NCI-H82 treated with DMSO at 0.1 percent for 48 hours (cell line): ENCODE measurements around the gene KRT74.

Experiments used
- DNase-seq: peaks from one replicate; lab custom pipeline; 2025; ENCODE audit not compliant: unreplicated experiment; lab: John Stamatoyannopoulos, UW

The KRT74 gene

DNA sequence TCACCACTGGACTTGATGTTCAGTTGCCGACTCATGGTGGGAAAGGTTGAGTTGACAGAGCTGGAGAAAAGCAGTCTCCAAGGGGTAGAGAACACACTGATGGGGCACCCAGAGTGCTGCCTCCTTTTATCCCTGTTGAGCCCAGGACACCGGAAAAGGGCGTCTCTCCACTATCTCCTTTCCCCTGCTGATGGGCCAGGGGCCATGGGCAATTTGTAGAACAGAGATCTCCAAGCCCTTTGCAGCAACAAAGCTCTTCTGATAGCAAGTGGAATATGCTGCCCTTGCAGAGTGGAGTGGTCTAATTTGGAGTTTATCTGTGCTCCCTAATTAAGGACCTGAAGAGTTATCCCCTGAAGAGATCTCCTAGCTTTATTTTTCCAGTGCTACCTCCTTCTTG, at the start of gene KRT74:
KRT74 (minus strand) TSS at position 101 of the 400 bp plus-strand sequence; CDS start at position 35, 66 bp downstream.
- DNase-seq, result no peak

DNA sequence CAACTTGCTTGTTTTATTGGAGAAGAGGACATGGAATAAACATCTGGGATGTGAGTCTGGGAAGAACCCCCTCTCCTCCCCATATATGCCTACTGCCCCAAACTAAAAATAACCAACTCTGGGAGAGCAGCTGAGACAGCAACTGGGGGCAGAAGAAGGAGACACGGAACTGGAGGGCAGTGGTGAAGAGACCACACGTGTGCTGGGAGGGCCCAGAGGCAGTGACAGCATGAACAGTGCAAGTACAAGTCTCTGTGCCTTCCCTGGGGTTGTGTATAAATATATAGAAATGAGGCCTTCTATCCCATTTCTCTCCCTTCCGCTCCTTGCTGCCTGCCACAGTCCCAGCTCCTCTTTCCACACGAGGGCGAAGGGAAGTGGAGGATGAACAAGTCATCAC, 48.7 kb upstream of the KRT74 start:
- DNase-seq, result no peak

DNA sequence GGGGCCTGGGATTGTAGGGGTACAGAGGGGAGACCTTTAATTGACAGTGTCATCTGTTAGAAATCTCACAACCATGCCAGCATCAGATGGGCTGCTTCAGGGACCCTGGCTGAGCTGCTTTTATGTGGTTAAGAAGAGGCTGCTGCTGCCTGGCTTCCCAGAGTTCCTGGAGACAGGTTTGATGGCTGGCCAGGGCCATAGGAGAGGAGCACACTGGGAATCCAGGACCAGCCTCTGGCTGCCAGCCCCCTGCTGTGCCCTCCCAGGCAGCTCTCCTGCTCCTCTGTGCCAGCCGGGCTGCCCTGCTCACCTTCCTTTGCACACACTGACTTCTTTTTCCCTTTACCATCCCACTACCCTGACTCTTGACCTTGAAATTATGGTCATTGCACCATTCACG, 45.2 kb upstream of the KRT74 start:
- no peak for DNase-seq

DNA sequence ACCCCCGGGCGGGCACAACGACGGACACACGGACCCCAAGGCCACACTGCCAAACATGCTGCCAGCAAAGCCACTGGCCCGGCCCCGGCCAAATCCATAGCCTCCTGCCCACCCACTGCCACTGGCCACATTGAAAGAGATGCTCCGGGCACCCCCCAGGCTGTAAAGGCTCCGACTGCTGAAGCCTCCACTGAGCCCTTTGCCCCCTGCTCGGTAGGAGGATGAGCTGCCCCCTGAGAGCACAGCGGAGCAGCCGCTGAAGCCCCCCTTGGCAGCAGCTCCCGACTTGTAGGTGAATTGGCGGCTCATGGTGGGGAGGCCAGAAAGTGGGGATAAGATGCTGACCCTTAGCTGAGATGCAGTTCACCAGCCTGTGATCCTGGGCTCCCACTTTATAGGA, 44.6 kb upstream of the KRT74 start, which contains the start of gene KRT73:
KRT73 (minus strand) TSS at position 344 of the 400 bp plus-strand sequence; CDS start at position 309, 35 bp downstream.
- no peak for DNase-seq

DNA sequence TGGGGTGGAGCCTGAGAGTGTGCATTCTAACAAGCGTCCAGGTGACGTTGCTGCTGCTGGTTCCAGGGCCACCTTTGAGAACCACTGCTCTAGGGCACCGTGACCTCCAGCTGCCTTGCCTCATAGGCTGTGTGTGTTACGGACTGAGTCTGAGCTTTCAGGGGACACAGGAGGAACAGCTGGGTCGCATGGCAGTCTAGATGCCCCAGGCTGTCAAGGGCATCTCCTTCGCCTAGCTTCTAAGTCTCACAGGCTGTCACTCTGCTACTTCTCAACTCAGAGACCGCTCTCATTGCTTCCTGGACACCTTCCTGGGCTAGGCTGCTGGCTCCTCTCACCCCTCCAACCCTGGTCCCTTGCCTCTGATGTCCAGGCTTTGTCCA, 43.8 kb upstream of the KRT74 start:
- DNase-seq, result no peak

DNA sequence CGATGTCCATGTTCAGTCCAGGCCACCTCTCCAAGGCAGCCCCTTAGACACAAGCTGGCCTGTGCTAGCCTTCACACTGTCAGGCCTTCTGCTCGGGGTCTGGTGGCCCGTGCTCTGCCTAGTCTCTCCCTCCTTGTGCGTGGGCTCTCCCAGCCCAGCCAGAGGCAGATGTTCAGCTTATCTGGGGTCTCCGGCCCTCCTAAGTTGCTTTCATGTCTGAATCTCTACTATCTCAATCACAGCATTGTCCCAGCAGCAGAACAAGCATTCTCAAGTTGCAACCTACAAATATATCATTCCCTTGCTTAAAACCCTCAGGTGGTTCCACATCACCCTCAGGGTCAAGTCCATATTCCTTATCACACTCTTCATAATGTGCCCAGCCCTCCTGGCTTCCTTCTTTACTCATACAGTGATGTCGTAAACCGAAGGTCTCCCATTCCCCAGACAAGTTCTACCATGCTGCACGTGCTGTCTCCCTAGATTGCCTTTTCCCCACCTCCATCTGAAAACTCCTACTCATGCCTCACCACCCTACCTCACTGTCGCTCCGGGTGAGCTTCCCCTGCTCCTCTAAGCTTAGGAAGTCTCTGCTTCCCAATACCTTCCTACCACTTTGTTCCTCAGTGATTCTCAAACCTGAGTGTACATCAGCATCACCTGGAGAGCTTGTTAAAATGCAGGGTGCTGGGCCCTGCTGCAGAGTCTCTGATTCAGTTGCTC, 43.2 kb upstream of the KRT74 start:
- DNase-seq, result no peak

DNA sequence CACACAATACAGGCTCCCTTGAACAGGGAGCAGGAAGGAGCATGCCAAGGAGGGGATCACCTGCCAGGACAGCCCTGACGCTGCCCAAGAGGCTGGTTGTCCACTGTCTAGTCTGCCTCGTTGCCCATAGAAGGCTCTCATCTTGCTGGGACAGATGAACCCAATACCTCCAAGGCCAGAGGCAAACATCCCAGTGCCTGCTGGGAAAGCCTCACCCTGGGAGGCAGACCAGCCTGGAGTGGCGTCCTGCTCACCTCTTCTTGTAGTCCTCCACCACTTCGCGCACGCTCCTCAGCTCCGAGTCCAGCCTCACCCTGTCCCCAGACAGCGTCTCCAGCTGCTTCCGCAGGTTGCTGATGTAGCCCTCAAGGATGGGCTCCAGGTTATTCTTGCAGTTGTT, 42.3 kb upstream of the KRT74 start:
- DNase-seq, result no peak

DNA sequence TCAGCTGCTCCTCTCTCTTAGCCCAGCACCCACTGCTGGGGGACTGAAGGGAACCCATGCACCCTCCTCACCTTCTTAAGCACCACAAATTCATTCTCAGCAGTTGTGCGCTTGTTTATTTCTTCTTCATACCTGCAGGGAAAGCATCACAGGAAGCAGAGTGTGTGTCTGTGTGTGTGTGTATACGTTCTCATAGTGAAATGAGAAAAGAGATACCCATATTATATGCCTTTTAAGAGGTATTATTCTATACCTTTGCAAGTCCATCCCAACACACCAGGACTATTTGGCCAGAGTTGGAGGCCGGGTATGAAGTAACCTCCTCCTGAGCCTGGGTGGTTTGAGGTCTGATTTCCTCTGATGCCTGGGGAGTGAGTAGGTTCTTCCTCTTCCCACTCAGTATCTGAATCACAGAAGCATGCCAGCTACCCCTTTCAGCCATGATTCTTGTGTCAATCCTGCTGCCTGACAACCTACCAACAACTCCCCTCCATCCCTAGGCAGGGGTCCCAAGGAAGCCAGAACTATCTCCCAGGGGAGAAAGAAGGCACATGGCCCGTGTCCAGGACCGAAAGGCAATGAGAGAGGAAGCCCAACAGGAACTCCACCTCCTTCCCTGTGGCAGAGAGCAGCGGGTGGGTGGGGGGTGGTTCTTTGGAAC, 41.7 kb upstream of the KRT74 start:
- DNase-seq, result no peak

DNA sequence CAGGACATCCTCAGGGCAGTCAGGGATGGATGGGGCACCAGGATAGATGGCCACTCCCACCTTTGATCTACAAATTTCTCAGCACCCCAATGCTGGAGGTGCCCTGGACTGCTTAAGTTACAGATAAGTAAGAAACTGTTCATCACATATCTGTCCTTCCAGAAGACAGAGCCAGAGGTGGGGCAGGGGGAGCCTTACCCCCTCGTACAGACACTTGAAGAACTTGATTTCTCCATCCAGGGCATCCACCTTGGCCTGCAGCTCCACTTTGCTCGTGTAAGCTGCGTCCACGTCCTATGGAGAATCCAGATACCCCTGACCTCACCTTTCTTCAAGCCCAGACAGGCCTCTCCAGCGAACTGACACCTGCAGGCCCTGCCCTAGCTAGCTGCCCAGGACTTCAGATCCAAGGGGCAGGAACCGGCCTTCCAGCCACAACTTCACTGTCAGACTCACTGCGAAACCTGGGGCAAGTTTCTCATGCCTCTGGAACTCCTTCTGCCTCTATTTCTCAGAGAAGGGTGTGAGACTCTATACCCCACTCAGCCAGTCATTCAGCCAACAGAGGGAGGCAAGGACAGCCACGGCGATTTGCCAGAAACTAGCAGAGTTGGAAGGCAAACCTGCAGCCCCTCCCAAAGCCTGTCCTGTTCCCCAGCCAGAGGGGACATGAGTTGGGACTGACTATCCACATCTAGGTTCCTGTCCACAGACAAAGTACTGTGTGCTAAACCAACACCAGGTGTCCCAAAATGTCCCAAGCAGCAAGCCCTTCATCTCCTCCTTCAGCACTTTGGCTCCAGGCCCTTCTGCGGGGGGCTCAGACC, 41.0 kb upstream of the KRT74 start:
- no peak for DNase-seq

DNA sequence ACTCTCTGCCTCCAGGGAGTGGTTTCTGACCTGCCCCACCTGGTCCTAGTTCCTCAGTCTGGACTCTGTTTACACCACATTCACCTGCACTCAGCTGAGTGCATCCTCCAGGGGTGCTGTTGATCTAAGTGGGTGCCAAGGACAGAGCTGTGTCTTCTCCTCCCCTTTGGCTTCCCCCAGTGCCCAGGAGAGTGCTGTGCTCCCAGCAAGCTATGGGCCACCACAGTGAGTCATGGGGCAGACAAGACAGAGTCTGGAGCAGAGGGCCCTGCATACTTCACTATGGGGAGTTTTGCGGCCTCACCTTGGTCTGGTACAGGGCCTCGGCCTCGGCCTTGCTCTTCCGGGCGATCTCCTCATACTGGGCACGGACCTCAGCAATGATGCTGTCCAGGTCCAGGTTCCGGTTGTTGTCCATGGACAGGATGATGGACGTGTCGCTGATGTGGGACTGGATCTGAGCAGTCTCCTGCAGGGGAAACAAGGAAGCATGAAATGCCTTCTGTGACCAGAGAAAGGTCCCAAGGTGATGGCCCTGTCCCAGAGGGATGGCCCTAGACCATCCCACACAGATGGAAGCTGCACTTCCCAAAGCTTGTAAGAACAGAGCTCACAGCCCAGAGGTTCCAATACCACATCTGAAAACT, 39.9 kb upstream of the KRT74 start:
- DNase-seq, result no peak

DNA sequence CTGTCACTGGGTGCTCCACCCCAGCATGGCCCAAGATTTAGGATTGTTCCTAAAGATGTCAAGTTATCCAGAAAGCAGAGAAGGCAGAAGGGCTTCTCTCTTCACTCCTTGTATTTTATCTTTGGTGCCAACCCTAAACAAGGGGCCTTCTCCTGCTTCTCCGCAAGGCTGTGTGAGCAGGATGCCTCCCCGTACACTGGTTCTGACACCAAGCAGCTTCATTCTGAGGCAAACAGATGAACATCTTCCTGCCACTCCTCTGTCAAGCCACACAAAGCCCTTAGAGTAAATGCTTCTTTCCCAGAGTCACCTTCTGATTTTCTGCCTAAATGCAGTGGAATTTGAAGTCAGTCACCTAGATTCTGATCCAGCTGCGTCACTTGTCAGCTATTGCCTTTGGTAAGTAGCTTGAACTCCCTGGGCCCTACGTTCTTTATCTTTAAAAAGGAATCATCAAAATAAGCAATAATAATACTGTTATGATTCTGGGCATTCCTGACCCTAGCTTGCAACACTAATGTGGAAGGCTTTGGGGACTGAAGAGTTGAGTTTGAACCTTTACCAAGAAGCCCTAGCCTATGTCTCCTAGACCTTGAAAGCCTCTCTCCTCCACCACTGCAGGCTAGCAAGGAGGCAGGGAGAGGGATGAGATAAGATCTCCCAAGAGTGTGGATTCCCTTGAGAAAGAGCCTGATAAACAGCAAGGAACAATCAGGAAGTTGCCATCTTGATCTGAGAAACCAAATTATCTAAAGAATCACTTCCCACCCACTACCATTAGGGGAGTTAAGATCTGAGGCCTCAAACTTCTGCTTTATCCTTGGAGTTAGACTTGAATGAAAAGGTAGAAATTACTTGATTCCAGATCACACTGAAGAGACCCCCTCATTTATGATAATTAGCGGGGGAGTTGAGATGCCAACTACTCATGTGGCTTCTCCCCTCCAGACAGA, 39.1 kb upstream of the KRT74 start:
- no peak for DNase-seq

DNA sequence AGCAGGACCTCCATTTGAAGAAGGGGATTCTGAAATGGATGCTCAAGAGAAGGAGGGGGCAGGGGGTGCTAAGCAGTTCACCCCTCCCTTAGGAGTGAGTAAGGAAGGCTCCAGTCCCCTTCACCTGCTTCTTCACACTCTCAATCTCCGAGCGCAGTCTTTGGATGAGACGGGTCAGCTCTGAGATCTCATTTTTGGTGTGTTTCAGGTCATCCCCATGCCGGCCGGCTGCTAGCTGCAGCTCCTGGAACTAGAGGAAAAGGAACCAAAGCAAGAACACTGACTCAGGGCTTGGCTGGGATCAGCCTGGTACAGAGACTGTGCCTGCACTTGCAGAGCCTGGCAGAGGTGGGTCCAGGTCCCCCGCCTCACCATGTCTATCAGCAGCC, 37.4 kb upstream of the KRT74 start:
- DNase-seq, result no peak

DNA sequence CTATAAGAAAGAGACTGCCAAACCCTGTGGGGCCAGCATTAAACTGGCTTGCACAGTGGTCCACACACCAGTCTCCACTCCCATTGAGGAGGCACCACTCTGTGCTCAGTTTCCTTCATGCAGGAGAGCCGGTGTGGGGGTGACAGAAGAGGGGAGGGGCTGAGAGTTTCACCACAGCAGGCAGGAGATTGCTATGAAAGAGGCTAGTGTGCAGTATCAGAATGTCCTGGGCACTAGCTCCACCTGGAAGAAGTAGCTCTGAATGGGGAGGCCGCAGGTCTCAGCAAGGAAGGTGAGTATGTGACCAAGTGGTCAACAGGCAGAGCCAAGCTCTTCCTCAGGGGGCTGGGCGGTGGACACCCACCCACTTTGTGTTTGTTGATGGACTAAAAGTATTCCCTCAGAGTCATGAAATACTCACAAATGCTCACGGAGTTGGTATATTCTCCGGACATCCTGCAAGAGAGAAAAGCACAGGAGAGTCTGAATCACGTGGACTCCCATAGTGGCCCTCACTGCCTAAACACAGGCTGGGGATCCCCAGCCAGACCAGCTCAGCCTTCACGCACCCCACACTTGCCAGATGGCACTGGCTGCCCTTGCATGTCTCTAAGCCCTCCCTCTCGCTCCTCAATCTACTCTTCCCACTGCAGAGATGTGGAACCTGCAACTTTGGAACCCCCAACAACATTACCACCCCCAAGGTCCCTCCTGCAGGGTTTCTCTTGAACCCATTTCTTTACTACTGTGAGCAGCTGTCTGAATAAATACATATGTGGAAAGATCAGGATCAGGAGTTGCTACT, 35.4 kb upstream of the KRT74 start:
- DNase-seq, result no peak

DNA sequence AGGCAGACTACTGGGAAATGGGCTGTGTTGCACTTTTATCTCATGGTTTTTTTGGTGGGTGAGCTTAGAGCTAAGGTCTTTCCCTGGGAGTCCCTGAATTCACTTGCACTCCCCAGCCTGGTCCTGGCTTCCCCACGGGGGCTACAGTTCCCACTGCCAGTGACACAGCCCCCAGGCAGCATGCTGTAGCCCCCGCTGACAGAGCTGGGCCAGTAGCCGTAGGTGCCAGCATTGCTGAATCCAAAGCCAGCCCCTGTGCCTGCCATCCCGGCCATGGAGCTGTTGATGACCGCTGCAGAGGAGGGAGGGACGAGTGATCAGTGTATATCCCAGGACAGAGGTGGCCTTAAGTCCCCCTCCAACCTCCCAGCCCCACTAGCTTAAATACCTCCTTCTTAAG, 34.5 kb upstream of the KRT74 start:
- no peak for DNase-seq

DNA sequence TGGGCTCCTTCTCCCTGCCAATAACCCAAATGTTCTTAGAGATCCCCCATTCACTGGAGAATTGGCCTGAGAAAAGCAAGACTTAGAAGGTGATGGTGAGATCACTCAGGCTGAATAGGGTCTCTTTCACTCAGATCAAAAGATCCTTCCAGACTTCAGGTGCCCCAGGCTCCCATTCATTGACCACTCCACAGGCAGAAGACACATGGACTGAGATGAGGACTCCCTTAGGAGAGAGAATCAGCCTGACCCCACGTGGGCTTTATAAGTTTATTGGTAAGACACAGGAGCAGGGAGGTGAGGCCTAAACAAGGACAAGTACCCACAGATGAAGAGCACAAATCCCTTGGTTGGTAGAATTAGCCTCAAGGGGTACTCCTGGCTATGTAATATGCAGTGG, 33.7 kb upstream of the KRT74 start:
- no peak for DNase-seq

DNA sequence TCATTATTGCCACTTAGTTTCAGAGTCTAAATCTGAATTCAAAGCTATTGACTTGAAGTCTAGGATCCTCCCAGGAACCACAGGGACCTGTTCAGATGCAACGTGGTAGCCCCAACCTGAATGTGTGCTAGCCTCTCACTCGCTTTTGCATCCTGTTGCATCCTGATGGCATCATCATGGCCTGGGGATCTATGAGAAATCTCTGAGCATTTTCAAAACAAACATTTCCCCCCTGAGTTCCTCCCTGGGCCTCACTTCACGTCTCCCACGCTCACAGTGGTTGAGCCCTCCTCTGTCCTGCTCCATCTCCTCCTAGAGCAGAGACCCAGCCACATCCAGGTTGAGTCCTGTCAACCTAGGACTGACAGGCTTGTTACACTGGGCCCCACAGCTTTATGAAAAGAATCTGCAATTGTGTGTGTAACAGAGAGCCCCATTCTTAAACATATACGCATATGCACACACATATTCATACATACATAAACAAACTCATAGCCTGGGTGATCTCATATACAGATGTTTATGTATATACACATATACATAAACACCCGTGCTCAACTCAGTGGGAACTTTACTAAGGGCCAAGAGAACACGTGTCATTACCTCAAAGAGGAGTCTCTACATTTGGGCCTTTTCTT, 33.1 kb upstream of the KRT74 start:
- no peak for DNase-seq

DNA sequence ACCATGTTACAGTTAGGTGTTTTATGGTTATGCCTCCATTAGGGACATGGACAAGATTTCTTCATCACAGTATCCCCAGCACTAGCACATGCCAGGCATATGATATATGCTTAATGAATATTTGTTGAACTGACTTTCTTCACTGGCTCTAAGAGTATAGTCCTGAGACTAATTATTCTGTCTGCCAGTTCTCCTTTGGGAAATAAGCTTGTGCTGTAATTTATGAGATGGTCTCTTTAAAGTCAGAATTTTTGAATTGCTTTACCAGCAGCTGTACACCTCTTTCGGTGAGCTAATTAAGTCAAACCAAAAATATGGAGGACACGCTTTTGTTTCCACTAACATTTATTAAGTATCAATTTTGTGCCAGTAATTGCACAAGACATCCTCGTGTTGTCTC, 32.5 kb upstream of the KRT74 start:
- DNase-seq, result no peak

DNA sequence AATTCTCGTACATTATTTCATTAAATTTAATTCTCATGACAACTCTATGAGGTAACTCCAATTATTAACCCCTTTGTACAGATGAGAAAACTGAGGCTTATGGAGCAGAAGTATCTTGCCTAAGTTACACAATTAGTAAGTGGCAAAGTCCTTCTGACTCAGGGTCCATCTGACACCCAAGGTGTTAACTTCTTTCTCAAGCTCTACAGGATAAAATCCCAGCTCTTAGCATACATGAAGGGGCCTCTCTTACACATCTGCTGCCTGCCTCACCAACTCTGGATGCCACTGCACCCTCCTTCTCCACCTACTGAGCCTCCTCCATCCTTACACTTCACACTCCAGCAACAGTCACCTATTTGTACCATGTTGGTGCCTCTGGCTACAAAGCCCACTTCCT, 31.9 kb upstream of the KRT74 start:
- no peak for DNase-seq

DNA sequence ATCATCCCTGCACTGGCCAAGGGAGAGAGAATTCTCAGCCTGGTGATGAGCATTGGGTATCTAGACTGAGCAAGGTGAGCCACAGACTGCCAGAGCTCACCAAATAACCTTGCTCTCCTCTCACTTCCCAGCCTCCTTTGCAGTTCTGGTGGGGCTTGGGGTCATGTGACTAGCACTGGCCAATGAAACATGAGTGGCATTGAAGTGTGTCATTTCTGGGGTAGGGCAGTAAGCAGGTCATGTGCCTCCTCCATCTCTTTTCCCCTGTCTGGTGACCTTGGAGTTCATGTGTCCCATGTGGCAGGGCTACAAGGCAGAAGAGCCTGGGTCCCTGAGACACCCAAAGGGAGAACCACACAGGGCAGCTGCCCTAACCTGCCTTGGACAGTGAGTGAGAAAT, 31.2 kb upstream of the KRT74 start:
- DNase-seq, result no peak
